Iris pigment epithelial cell (primary cell): Measurements from ENCODE around the gene FAM47E.

Experiments used
- DNase-seq: peaks from one replicate; pipeline ENCODE4 v3.0.0-alpha.2; 2011; ENCODE audit warnings: low read depth

The FAM47E gene, protein sequence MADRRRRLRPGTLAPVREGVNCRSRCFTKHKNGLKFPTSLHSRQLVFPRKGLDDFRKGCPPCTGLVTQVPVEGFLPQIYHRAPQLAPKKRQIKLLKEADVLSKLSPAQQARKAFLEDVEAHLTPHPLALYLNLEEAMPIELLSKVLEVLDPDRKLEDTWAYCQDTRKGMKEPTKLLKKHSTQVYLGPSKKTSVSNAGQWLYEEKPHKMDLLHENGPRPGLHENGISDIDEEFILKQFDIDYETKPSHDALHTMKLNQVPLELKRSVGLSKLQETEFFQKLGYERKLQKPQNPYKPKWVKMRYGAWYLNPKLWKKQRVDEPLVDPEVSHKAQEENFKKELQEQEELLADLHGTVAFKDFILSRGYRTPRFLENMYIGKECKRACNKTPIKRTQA

DNA sequence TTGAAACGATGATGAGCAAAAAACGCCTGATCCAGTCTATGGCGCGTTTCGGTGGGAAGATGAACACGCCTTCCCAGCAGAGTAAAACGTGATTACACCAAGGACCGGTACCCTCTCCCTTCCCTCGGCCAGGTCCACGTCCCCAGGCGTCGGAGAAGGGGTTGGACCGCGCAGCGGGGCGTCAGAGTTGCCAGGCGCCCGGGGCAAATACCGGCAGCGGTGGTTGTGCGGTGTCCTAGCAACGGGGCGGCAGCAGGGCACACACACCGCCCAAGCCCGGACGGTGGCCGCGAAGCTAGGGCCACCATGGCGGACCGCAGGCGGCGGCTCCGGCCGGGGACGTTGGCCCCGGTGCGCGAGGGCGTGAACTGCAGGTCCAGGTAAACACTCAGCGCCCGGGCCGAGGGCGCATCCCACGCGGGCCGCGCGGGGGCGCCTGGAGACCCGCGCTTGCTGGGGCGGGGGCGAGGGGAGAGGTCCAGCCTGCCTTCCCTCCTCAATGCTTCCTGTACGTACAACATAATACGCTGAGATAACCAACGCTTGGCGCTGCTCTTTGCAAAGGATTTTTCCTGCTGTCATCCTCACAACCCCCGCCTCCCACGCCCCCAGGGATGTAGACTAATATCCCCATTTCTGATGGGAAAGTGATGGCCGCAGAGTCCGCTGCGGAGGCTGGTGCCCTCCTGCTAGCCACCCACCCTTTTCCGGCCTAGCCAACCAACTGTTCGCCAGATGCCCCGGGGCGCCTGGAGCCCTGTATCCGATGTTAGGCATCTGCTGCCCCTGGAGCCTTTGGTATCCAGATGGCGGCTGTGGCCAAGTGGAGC lies at the start of gene FAM47E:
FAM47E (plus strand) TSS at position 281 of the 830 bp plus-strand sequence; CDS start at position 307, 26 bp downstream.
- DNase-seq: peak; percentile 20

DNA sequence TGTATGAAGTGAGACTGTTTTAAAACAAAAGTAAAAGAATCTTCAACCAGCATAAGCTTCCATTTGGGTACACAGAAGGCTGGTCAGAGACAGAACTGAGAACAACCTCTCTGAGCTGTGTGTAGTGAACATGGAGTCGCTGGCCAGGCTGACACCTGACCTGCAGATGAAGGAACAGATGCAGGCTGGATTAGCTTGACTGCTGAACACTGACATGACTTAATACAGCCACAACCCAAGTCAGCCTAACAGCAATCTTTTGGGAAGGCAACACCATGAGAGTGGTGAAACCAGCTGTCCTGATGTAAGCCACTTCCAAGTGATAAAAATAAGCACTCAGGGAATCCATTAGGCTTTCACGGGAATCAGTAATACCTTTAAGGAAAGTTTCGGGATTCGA lies 48.0 kb upstream of the FAM47E start:
- DNase-seq: no peak

DNA sequence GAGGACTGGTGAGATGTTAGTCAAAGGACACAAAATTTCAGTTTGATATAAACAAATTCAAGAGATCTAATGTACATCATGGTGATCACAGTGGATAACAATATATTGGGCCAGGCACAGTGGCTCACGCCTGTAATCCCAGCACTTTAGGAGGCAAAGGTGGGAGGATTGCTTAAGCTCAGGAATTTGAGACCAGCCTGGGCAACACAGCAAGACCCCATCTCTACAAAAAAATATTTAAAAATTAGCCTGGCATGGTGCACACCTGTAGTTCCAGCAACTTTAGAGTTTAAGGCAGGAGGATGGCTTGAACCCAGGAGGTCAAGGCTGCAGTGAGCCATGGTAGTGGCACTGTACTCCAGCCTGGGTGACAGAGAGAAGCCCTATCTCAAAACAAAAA lies 46.6 kb upstream of the FAM47E start:
- DNase-seq: no peak

DNA sequence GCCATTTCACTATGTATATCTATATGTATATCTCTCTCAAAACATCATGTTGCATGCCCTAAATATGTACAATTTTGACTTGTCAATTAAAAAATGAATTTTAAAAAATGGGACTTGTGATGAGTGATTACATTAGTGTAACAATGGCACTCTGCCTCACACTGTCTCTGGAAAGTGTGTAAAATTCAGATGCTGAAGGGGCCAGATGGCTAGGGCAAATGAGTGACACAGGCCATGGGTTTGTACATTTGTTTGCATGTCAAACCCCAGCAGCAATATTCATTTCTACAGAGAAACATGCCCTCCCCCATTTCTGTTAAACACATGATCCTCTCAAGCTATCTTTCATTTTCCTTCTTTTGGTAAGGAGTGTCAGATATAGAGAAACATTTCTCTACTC lies 46.0 kb upstream of the FAM47E start:
- no peak for DNase-seq

DNA sequence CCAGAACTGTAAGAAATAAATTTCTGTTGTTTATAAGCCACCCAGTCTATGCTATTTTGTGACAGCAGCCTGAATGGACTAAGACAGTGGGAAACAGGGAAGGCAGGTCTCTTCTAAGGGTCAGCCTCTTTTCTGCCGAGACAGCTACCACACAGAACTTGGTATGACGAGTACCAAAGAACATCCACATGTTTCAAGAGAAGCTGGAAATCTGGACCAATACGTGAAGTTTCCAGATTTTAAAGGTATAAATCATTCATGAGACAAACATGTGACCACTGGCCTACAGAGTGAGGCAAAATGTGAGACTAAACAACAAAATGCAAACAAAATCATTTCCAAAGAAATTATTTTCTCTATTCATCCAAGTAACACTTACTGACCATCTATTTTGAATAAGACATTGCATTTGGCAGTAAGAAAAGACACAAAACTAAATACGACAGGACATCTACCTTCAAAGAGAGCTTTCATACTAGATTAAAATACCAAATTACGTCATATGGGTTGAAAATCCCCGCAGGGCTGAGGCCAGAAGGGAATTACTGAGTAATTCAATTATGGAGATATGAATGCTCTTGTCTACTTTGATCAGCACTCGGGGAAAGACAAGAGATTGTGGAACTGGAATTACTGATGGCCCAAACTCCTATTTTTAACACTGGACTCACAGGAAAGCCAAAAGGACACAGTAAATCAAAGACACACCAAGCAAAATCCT lies 45.1 kb upstream of the FAM47E start:
- DNase-seq: peak; percentile 76

DNA sequence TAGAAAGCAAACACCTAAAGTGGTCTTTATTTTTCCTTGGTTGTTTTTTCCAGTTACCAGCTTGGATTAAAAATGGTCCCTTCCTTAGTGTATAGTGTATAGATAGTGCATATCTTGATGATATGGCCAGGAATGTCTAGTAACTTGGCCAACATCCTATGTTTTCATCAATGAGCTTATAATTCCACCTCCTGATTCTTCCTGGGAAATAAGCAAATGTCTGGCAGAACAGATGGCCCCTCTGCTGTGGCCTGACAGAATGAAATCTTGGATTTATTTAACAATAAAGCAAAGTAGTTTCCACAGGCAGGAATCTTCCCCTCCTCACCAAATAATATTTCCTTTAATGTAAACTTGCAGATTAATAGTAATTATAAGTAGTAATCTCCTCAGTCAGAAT lies 44.0 kb upstream of the FAM47E start:
- DNase-seq: no peak

DNA sequence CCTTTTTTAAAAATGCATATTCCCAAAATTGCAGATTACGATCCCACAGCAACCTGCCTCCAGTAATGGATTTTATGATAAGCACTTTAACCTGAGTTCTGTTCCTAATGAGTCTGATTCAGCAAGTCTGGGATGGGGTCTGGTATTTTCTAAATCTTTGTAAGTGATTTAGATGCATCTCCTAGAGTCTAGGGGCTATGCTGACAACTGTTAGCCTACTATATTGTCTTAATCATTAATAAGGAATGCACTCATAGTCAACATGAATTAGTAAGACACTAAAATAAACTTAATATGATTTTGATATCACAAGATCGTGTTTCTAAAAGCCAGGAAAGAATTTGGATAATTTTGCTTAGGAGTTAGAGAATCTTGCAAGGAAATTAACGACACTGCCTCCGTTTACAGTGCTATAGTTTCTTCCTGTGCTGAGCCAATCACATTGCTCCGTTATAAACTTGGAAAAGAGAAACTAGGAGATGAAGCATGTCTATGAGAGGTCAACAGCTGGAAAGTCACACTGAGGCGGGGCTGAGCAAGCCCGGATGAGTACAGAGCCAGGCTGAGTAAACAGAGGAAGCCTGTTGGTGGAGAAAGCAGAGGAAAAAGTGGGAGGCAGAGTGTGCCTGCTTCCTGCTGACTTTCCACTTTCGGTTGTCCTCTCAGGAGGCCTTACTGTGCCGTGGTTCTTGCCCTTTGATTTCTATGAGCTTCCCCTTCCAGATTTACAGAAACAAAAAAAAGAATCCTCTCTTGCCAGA lies 43.3 kb upstream of the FAM47E start:
- DNase-seq: peak; percentile 91

DNA sequence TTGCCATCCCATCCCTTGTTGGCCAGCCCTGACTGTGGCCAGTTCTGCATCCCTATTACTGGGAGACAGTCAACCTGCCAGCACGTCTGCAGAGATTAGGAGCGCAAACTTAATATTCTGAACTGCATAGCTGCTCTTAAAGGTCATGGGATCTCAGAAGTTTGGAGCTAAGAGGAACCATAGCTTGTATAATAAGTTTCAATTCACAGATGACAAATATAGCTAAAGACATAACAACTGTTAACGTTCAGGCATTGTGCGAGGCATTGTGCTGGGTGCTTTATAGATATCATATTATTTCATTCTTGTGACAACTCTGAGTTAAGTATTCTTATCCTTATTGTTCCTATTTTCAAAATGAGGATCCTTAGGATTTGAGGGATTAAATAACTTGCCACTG lies 41.6 kb upstream of the FAM47E start:
- DNase-seq: no peak

DNA sequence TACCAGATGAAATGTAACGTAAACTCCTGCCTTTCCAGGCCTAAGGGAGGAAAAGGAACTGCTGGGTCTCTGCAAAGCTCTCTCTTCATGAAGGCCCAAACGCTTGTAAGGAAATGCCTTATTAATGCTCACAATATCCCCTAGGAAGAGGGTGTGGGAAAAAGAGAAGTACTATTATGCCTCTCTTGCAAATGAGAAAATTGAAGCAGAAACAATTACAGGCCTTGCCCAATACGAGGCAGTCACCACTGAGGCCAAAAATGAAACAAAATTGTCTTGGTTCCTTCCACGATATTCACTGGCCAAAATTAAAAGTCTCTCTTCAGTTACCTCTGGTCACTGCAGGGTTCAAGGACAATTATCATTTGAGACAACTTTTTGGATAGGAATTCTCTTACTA lies 41.1 kb upstream of the FAM47E start:
- no peak for DNase-seq

DNA sequence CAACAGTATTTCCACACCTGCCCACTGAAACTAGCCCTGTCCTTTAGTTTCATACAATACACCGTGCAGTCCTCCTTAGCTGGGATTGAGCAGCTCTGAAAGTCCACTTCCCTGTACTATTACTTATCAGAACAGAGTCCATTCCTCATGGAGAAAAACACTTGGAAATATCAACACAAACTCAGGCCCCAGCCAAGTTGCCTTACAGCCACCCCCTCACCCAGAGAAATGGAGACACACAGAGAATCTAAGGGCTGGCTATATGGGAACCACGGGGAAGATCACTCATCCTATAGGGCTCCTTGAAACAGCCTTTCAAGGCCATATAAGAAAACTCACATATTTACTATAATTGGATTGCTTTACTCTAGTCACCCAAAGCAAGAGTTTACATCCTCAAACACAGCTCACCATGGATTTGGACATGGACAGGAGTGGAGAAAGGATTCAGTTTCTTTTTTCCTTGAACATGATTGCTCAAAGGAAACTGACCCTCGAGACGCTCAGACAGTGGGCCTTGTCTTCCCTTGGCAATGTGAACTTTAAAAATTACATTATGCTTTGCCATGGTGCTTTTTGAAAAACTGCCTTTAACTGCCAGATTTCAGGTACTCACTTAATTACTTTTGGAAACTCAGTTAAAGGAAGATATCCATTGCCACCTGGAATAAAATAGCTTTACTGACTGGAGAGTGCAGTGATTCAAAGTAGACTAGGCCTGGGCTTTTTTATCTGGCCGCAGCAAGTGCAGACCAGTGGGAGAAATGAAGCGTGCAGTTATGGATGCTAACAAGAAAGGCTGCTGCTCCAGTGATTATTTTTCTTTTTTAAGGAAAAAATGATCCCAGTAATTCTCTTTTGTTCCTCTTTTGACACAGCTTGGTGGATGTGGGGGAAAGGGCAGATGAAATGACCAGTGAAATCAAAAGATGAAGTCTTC lies 39.5 kb upstream of the FAM47E start:
- no peak for DNase-seq

DNA sequence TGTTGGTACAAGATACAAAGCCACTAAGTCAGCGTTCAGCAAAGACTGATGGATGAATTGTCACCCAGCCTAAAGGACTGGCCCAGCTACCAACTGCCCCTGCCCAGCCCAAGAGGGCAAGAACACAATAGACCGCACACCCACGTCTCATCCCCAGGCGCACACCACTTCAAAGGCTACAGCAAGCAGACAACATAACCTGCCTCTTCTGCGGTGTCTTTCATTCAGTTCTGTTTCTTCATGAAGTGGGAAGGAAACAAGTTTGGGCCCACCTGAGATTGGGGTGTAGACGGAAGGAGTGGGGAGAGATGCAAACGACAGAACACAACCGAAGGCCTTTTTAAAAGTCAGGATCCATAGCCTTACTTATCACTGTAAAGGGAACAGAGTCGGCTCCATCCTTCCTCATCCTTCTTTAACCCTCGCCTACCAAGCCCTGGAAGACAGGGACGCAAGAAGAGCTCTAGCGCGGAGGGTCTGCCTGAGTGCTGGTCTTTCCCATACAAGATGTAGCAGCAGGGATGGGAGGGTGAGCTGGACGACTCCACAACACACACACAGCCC lies 38.6 kb upstream of the FAM47E start:
- DNase-seq: peak; percentile 65

DNA sequence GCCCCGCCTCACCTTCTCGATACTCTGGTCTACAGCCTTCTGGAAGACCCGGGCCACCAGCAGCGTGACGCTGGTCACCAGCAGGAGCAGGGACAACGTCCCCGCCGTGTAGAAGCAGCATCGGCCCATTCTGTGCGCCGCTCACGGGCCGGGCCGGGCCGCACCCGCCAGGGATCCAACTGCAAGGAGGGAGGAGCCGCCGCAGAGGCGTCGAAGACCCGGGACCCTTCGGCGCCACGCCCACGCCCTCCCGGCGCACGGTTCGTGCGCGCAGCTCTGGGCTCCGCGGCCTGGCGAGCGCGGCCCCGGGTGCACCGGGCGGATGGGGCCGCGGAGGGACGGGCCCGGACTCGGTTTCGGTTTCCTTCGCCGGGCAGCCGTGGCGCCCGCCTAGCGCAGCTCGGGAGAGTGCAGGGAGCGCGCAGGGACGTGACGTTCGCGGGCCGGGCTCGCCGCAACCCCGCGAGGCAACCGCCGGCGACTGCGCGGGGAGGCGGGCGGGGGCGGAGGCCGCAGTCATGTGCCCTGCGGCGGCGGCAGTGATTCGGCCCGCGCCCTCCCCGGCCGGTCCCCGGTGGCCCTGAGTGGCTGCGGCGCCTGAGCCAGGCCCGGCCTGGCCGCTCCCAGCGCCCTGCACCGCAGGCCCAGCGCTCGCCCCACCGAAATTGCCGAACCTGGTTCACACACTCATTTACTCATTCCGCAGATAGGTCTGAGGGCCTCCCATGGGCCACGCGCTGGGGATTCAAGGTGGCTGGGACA lies 37.9 kb upstream of the FAM47E start, which contains the start of gene SCARB2:
SCARB2 (minus strand) TSS at position 410 of the 762 bp plus-strand sequence; CDS start at position 129, 281 bp downstream.
- peak; percentile 90 for DNase-seq

DNA sequence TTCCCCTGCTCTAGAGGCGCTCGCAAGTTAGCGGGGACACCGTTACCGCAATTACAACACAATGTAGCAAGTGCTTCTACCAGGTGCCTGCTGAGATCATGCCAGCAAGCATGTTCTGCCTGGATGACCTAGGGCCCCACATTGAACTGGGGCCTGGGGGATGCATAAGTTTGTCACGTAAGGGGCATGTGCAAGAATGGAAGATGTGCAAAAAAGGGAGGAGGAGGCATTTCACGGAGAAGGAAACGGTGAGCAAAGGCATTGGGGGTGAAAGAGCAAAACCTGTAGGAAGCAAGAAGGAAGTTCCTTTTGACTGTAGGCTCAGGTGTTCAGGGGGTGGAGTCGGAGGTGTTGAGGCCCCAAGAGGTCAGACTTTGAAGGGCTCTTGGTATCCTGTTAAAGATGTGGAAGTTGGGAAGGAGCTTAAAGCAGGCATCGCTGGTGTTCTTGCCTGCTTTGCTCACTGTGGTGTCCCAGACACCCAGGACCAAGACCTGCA lies 37.3 kb upstream of the FAM47E start:
- DNase-seq: no peak

DNA sequence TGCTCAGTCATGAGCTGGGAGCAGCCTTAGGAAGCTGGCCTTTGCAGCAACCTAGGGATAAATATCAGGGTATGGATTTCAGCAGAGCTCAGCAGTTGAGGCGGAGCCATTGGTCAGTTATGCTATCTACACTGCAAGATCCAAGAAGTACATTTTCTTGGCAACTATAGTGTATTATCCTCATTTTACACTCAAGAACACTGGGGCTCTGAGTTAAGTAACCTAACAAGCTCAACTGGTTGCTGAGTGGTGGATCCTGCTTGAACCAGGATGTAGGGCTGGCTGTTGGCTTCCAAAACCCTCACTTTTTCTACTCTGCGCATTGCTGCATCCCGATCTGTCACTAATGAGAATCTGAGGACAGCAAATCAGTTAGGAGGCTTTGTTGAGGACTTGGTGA lies 36.4 kb upstream of the FAM47E start:
- DNase-seq: no peak

DNA sequence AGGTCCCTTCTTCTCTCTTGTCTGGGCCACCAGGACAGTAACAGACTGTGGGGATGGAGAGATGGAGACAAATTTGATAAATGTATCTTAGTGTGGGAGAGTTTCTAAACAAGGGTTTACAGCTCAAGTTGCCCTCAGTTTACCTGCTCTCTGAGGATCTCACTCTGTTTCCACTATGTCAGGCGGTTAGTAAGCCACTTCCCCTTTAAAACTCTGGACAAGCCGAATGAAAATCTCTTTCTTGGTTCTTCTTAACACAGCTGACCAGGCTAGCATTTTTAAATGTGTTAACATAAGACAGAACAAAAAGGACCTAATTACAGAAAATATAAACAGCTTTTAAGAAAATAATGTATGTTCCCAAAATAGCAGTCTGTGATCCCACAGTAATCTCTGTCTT lies 35.0 kb upstream of the FAM47E start:
- DNase-seq: no peak

DNA sequence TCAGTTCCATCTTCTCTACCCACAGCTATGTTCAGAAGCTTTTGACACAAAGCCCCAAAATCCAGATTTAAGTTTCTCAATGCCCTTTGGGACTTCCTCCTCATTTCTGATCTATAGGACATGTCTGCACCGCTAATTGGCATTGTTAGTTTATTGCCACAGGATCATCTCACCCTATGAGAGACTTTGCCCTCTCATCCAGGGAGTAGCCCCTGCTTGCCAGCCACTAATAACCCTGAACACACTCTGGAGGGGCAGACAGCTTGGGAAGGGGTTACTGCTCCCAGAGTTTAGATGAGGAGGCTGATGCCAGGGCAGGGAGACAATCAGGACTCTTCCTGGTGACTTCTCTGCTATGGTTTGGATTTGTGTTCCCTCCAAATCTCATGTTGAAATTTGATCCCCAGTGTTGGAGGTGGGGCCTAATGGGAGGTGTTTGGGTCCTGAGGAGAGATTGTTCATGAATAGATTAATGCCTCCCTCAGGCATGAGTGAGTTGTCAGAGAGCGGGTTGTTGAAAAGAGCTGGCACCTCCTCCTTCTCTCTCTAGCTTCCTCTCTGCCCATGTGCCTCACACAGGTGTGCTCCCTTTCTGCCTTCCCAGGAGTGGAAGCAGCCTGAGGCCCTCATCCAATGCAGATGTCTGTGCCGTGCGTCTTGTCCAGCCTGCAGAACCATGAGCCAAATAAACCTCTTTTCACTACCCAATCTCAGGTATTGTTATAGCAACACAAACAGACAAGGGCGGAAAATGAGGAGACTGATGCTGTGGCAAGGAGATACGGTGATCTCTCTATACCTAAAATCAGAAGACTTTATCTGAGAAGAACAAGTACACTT lies 34.3 kb upstream of the FAM47E start:
- DNase-seq: no peak

DNA sequence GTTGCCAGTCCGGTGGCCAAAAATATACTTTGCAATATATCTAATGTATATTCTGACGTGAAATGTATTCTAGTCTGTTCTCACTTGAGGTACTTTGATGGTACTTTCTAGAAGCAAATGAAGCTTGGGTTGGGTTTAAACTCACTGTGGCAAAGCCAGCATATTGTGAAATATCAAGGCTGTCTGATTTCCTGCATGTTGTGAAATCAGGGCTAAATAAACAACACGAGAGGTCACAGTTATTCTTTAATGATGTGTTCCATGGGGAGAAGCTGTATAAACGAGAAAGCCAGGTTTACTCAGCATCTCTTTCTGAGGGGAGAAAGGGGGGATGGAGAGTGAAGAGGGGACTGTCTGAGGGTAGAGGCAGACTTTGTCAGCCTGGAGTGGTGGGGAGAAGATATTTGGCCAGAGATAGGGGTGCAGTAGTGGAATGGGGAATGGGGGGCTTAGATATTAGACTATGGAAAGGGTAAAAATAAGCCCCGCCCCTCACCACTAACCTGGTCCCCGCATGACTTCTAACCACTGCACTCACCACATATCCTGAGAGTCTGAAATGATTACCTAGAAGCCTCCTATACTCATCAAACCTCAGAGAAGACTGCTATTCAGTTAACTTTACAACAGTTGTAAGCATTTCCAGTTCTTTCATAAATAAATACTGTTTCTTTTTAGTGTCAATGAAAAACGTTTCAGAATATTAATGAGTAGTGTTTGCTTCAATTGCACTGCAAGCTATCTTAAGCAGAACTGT lies 32.0 kb upstream of the FAM47E start:
- DNase-seq: peak; percentile 86

DNA sequence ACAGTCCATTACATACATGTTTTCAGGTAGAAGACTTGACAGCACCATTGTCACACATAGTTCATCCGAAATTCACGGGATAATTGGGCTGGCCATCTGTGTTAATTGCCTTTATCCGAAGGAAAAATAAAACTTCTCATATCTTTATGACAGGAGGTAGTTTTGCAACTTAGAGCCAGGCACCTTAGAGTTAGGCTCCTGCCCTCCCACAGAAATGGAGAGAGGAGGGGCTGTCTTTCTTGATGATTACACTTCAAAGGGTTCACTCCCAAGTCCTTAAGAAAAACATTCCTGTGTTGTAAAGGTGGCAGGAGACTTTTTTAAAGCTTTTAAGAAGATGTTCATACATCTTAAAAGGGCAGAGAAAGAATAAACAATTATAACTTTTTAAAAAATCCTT lies 27.4 kb upstream of the FAM47E start:
- no peak for DNase-seq
